ENCODE measurements around the gene NELL1.

The NELL1 gene

GRCh38 chr11:21257461-21257860, 588.1 kb downstream of the NELL1 start:
- TF ChIP-seq FOXP2 (optimal IDR thresholded peaks at IDR 0.05; ENCODE audit: borderline replicate concordance, extremely low read depth, extremely low read length, insufficient read depth) (no peak), POLR2AphosphoS5 (IDR thresholded peaks at IDR 0.05; ENCODE audit: low read depth, low read length) (no peak), TAF1 (IDR thresholded peaks at IDR 0.05; ENCODE audit: borderline replicate concordance, insufficient read depth, low read length) (no peak), REST (IDR thresholded peaks at IDR 0.05; ENCODE audit: insufficient read depth in 1 of 2, low read depth in 2 of 2, low read length in 2 of 2) (no peak), SIN3A (IDR thresholded peaks at IDR 0.05; ENCODE audit: borderline replicate concordance, insufficient read depth, low read length) (no peak)

- TF ChIP-seq TAF1 (IDR thresholded peaks at IDR 0.05; ENCODE audit: borderline replicate concordance, insufficient read depth, low read length) = no peak
These were observed 589.0 kb downstream of the NELL1 start for GRCh38 chr11:21258414-21258813.

GRCh38 chr11:21260101-21260500, 590.7 kb downstream of the NELL1 start:
- TF ChIP-seq TAF1 (IDR thresholded peaks at IDR 0.05; ENCODE audit: borderline replicate concordance, insufficient read depth, low read length) = no peak
- TF ChIP-seq POLR2AphosphoS5 (IDR thresholded peaks at IDR 0.05; ENCODE audit: low read depth, low read length) = no peak
- no peak for TF ChIP-seq FOXP2 (optimal IDR thresholded peaks at IDR 0.05; ENCODE audit: borderline replicate concordance, extremely low read depth, extremely low read length, insufficient read depth)
- no peak for TF ChIP-seq SIN3A (IDR thresholded peaks at IDR 0.05; ENCODE audit: borderline replicate concordance, insufficient read depth, low read length)
- TF ChIP-seq REST (IDR thresholded peaks at IDR 0.05; ENCODE audit: insufficient read depth in 1 of 2, low read depth in 2 of 2, low read length in 2 of 2) = no peak

- TF ChIP-seq FOXP2 (optimal IDR thresholded peaks at IDR 0.05; ENCODE audit: borderline replicate concordance, extremely low read depth, extremely low read length, insufficient read depth) (no peak), SIN3A (IDR thresholded peaks at IDR 0.05; ENCODE audit: borderline replicate concordance, insufficient read depth, low read length) (no peak), TAF1 (IDR thresholded peaks at IDR 0.05; ENCODE audit: borderline replicate concordance, insufficient read depth, low read length) (no peak), POLR2AphosphoS5 (IDR thresholded peaks at IDR 0.05; ENCODE audit: low read depth, low read length) (no peak)
These were observed 593.6 kb downstream of the NELL1 start for GRCh38 chr11:21262992-21263391.

- no peak for TF ChIP-seq POLR2AphosphoS5 (IDR thresholded peaks at IDR 0.05; ENCODE audit: low read depth, low read length)
- no peak for TF ChIP-seq REST (IDR thresholded peaks at IDR 0.05; ENCODE audit: insufficient read depth in 1 of 2, low read depth in 2 of 2, low read length in 2 of 2)
- TF ChIP-seq FOXP2 (optimal IDR thresholded peaks at IDR 0.05; ENCODE audit: borderline replicate concordance, extremely low read depth, extremely low read length, insufficient read depth) = no peak
- no peak for TF ChIP-seq TAF1 (IDR thresholded peaks at IDR 0.05; ENCODE audit: borderline replicate concordance, insufficient read depth, low read length)
- no peak for TF ChIP-seq SIN3A (IDR thresholded peaks at IDR 0.05; ENCODE audit: borderline replicate concordance, insufficient read depth, low read length)
These were observed 594.7 kb downstream of the NELL1 start for GRCh38 chr11:21264125-21264524.

GRCh38 chr11:21268036-21268435, 598.6 kb downstream of the NELL1 start:
- no peak for TF ChIP-seq REST (IDR thresholded peaks at IDR 0.05; ENCODE audit: insufficient read depth in 1 of 2, low read depth in 2 of 2, low read length in 2 of 2)
- no peak for TF ChIP-seq TAF1 (IDR thresholded peaks at IDR 0.05; ENCODE audit: borderline replicate concordance, insufficient read depth, low read length)
- no peak for TF ChIP-seq POLR2AphosphoS5 (IDR thresholded peaks at IDR 0.05; ENCODE audit: low read depth, low read length)
- no peak for TF ChIP-seq SIN3A (IDR thresholded peaks at IDR 0.05; ENCODE audit: borderline replicate concordance, insufficient read depth, low read length)
- TF ChIP-seq FOXP2 (optimal IDR thresholded peaks at IDR 0.05; ENCODE audit: borderline replicate concordance, extremely low read depth, extremely low read length, insufficient read depth) = no peak
